ENCODE measurements around the gene ENDOU. TPM values are rescaled to one million over a fixed set of nuclear protein-coding genes. Genes with fewer than 3 reads are reported as not detected.

The ENDOU gene
- total and polyA plus RNA-seq, 2 experiments from 2014 or later = 0.22 TPM; not detected in 1

GRCh38 chr12:47698631-47699030 is 26.7 kb downstream of the ENDOU start:
- in situ Hi-C loops (cut with MboI) = no loop called here

GRCh38 chr12:47698055-47698454 is 27.2 kb downstream of the ENDOU start:
- TF ChIP-seq EZH2 (IDR thresholded peaks at IDR 0.05; ENCODE audit: insufficient read depth, poor library complexity, severe bottlenecking) = no peak
- no peak for TF ChIP-seq EZH2phosphoT487 (IDR thresholded peaks at IDR 0.05; ENCODE audit: insufficient read depth, low read depth)
- Histone ChIP-seq H2AFZ (no peak overlapping the region), H3K4me2 (ENCODE audit: unreplicated experiment) (no peak overlapping the region), H3K27me3 (replicated peaks; ENCODE audit: insufficient read depth) (no peaks in the 10 kb centered on the region), H3K4me3 (no peak overlapping the region), H3K79me2 (ENCODE audit: insufficient read depth) (peaks cover 34% of the 10 kb centered on the region), H3K9me3 (ENCODE audit: low read depth) (no peaks in the 10 kb centered on the region), H3K27ac (no peak overlapping the region), H3K36me3 (ENCODE audit: low read depth) (peaks cover 46% of the 10 kb centered on the region), H4K20me1 (ENCODE audit: insufficient read depth) (no peaks in the 10 kb centered on the region), H3F3A (ENCODE audit: insufficient read depth) (no peaks in the 10 kb centered on the region), H3K4me1 (ENCODE audit: insufficient read depth) (no peaks in the 10 kb centered on the region; the same call in 1 of the 2 replicates), H3K9me2 (ENCODE audit: insufficient read depth) (no peaks in the 10 kb centered on the region), H3K9ac (no peak overlapping the region)
- DNase-seq = no peak
- WGBS, 2 experiments (ENCODE audit: low coverage in 1 of 2, low lambda C conversion rate in 2 of 2, missing lambda C conversion rate in 2 of 2) = 97 to 98% methylated on average over 4 of the region's 4 CpGs
- in situ Hi-C loops (cut with MboI) = no loop called here

More at GRCh38 chr12:47698631-47699030, 26.7 kb downstream of the ENDOU start:
- no peaks in the 10 kb centered on the region for H3K9me2 ChIP-seq (ENCODE audit: insufficient read depth)
- no peaks in the 10 kb centered on the region for H4K20me1 ChIP-seq (ENCODE audit: insufficient read depth)
- H3K4me2 ChIP-seq (ENCODE audit: unreplicated experiment) = no peak overlapping the region
- no peak overlapping the region for H3K4me3 ChIP-seq
- H3K9ac ChIP-seq = no peak overlapping the region
- peaks cover 40% of the 10 kb centered on the region for H3K79me2 ChIP-seq (ENCODE audit: insufficient read depth)
- H3K4me1 ChIP-seq (ENCODE audit: insufficient read depth) = no peaks in the 10 kb centered on the region; the same call in 1 of the 2 replicates
- TF ChIP-seq EZH2phosphoT487 (IDR thresholded peaks at IDR 0.05; ENCODE audit: insufficient read depth, low read depth) (no peak), EZH2 (IDR thresholded peaks at IDR 0.05; ENCODE audit: insufficient read depth, poor library complexity, severe bottlenecking) (no peak)
- 91 to 92% methylated on average over 7 of the region's 7 CpGs for WGBS, 2 experiments (ENCODE audit: low coverage in 1 of 2, low lambda C conversion rate in 2 of 2, missing lambda C conversion rate in 2 of 2)
- no peak overlapping the region for H2AFZ ChIP-seq
- H3K36me3 ChIP-seq (ENCODE audit: low read depth) = peaks cover 40% of the 10 kb centered on the region
- H3K27ac ChIP-seq = no peak overlapping the region
- no peaks in the 10 kb centered on the region for H3K27me3 ChIP-seq (replicated peaks; ENCODE audit: insufficient read depth)
- no peak for DNase-seq
- no peaks in the 10 kb centered on the region for H3F3A ChIP-seq (ENCODE audit: insufficient read depth)
- no peaks in the 10 kb centered on the region for H3K9me3 ChIP-seq (ENCODE audit: low read depth)

DNA sequence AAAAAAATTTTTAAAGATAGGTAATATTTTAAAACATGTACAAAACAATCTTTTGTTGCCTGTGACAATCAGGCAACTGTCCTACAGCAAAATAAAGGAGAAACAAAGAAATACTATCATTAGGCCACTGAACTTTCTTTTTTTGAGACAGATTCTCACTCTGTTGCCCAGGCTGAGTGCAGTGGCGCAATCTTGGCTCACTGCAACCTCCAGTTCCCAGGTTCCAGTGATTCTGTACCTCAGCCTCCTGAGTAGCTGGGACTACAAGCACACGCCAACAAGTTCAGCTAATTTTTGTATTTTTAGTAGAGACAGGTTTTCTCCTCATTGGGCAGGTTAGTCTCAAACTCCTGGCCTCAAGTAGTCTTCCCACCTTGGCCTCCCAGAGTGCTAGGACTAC is 36.1 kb downstream of the ENDOU start:
- Histone ChIP-seq H3K79me2 (ENCODE audit: insufficient read depth) (no peaks in the 10 kb centered on the region), H3K4me1 (ENCODE audit: insufficient read depth) (no peaks in the 10 kb centered on the region), H3K9me2 (ENCODE audit: insufficient read depth) (no peaks in the 10 kb centered on the region), H4K20me1 (ENCODE audit: insufficient read depth) (no peaks in the 10 kb centered on the region), H3K27ac (no peak overlapping the region), H3K27me3 (replicated peaks; ENCODE audit: insufficient read depth) (no peaks in the 10 kb centered on the region), H3F3A (ENCODE audit: insufficient read depth) (no peaks in the 10 kb centered on the region), H3K36me3 (ENCODE audit: low read depth) (0 out of 2 replicates have a peak, but pooled peaks cover 18% of the 10 kb centered on the region), H3K9ac (no peak overlapping the region), H3K4me3 (no peak overlapping the region), H2AFZ (no peak overlapping the region), H3K4me2 (ENCODE audit: unreplicated experiment) (no peak overlapping the region), H3K9me3 (ENCODE audit: low read depth) (no peaks in the 10 kb centered on the region)
- 93 to 97% methylated on average over 2 of the region's 2 CpGs for WGBS, 2 experiments (ENCODE audit: low coverage in 1 of 2, low lambda C conversion rate in 2 of 2, missing lambda C conversion rate in 2 of 2)
- DNase-seq = no peak
- no peak for TF ChIP-seq EZH2phosphoT487 (IDR thresholded peaks at IDR 0.05; ENCODE audit: insufficient read depth, low read depth)
- no peak for TF ChIP-seq EZH2 (IDR thresholded peaks at IDR 0.05; ENCODE audit: insufficient read depth, poor library complexity, severe bottlenecking)
- in situ Hi-C loops (cut with MboI) = no loop called here

DNA sequence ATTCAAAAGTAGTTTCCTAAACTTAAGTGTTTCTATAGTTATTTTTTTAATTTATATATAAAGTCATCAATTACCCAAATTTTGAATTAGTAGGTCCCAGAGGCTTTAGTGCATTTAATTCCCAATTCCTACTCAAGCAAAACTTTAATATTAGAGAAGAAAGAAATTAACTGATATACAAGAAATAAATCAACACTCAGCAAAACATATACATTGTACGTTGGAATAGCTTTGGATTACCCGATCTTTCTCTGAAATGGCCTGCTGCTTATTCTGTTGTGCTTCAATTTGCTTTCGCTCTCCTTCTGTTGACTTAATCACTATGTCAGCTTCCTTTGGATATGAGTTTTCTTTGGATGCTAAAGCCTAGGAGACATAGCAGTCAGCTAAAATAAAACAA is 37.7 kb downstream of the ENDOU start:
- in situ Hi-C loops (cut with MboI) = no loop called here
- Histone ChIP-seq H3K27ac (no peak overlapping the region), H3K4me1 (ENCODE audit: insufficient read depth) (no peaks in the 10 kb centered on the region), H3K4me3 (no peak overlapping the region), H4K20me1 (ENCODE audit: insufficient read depth) (no peaks in the 10 kb centered on the region), H3F3A (ENCODE audit: insufficient read depth) (no peaks in the 10 kb centered on the region), H3K4me2 (ENCODE audit: unreplicated experiment) (no peak overlapping the region), H2AFZ (no peak overlapping the region), H3K9me2 (ENCODE audit: insufficient read depth) (no peaks in the 10 kb centered on the region), H3K36me3 (ENCODE audit: low read depth) (0 out of 2 replicates have a peak, but pooled peaks cover 6% of the 10 kb centered on the region), H3K27me3 (replicated peaks; ENCODE audit: insufficient read depth) (no peaks in the 10 kb centered on the region), H3K9me3 (ENCODE audit: low read depth) (no peaks in the 10 kb centered on the region), H3K79me2 (ENCODE audit: insufficient read depth) (no peaks in the 10 kb centered on the region), H3K9ac (no peak overlapping the region)
- TF ChIP-seq EZH2phosphoT487 (IDR thresholded peaks at IDR 0.05; ENCODE audit: insufficient read depth, low read depth) (no peak), EZH2 (IDR thresholded peaks at IDR 0.05; ENCODE audit: insufficient read depth, poor library complexity, severe bottlenecking) (no peak)
- no peak for DNase-seq
- WGBS, 2 experiments (ENCODE audit: low coverage in 1 of 2, low lambda C conversion rate in 2 of 2, missing lambda C conversion rate in 2 of 2) = 78 to 89% methylated on average over 3 of the region's 3 CpGs

All from GM23248 (cell line).